RKO (cell line): ENCODE measurements around the gene PPM1L.

Experiments used
- DNase-seq: peaks from one replicate; pipeline ENCODE4 v3.0.0-alpha.2; 2016; ENCODE audit warnings: low spot score

The PPM1L gene

GRCh38 chr3:161043336-161044035 lies 287.5 kb downstream of the PPM1L start:
- no peak for DNase-seq

- no peak for DNase-seq
These were observed 293.7 kb downstream of the PPM1L start for GRCh38 chr3:161049683-161050248.

- DNase-seq = no peak
These were observed 294.9 kb downstream of the PPM1L start for GRCh38 chr3:161050935-161051334.

DNA sequence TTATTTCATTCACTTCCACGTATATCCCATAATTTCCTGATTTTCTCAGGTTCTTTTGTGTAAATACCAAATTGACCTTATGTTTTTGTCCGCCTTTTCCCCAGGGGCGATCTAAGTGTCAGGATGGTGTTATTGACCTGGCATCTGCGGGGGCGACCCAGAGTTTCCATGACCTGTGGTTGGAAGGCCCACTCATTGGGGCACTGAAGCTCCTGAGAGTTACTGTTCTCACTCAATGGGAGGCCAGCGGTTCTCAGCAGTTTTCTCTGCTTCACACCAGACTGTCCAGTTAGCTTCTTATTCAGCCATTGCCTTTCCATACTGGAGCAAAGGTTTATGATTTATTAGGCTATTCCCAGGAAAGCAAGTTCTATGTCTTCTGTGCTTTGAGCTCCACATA lies 295.8 kb downstream of the PPM1L start:
- no peak for DNase-seq

DNA sequence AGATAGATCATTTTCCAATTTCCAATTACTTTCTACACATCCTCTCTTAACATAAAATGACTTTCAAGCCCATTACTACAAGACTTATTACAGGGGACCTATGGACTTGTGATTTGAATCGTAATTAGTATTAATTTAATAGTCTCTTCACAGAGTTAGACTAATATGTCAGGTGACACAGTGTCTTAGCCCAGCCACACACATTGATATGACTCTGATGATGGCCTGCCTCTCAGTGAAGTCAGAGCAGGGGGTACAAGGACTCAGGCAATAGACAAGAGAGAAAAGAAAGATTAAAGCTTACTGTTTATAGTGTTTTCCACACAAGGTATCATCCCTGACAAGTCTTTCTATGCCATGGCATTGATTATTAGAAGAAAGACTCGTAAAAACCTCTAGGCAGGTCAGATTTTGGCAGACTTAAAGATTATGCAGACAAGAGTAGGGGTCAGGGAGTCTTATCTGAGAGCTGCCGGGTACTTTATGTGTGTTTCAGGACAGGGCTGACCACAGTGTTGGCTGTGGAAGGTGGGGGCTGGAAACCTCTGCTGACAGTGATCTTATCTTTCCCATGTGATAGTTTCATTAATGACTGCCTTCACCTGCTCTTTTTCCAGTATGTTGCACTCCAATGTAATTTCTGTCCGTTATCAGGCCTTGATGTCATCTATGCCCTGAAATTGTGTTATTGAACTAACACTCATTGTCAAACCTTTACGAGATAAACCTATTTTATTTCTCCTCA lies 299.0 kb downstream of the PPM1L start:
- DNase-seq = no peak

- DNase-seq = no peak
These were observed 308.4 kb downstream of the PPM1L start for GRCh38 chr3:161064413-161064812.

DNA sequence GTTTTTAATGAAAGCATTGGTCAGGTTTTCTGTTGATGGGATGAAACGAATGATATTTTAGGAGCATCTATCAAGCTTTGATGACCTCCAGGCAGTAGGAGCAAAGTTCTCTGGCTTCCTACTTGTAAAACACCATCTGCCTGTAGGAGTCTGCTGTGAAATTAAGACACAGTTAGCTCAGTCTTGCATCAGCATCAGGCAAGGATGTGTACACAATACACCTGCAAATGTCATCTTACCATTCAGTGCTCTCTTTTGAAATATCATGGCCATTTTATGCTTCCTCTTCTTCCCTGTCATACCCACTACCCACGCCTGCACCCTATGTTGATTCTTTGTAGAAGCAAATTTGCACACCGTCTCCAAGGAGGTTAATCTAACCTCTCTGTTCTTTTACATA lies 310.9 kb downstream of the PPM1L start:
- no peak for DNase-seq

- DNase-seq = no peak
These were observed 311.3 kb downstream of the PPM1L start for GRCh38 chr3:161067335-161067734.

DNA sequence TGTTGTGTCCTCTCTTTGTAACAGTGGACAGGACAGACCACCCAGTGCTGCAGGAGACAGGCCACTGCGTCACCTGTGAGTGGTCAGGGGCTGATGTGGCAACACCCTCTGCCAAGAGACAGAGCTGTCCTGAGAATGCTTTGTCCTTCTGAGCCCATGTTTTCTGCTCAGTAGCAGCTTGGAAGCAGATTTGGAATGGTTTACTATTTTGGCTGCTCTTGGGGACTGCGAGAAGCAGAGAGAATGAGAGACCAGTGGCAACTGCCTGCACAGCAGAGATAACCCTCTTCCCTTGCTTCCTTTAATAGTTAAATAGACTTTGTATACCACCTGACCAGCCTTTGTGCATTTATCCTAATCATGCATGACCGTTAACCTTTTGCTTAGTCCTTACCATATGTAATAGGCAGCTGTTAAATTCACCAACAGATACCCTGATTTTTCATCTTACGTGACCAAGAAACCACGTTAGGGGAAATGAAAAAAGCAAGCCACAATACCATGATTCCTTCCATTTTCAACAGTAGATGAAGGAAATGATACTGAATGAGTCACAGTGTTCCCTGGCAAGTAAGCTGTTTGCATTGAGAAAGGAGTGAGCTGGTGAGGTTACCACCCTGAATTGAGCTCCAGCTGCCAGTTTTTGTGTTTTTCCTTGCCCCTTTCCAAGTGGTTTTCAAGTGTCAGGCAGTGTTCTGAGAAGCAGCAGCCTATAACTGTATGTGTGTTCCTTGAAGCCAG lies 313.6 kb downstream of the PPM1L start:
- DNase-seq = peak; percentile 57

DNA sequence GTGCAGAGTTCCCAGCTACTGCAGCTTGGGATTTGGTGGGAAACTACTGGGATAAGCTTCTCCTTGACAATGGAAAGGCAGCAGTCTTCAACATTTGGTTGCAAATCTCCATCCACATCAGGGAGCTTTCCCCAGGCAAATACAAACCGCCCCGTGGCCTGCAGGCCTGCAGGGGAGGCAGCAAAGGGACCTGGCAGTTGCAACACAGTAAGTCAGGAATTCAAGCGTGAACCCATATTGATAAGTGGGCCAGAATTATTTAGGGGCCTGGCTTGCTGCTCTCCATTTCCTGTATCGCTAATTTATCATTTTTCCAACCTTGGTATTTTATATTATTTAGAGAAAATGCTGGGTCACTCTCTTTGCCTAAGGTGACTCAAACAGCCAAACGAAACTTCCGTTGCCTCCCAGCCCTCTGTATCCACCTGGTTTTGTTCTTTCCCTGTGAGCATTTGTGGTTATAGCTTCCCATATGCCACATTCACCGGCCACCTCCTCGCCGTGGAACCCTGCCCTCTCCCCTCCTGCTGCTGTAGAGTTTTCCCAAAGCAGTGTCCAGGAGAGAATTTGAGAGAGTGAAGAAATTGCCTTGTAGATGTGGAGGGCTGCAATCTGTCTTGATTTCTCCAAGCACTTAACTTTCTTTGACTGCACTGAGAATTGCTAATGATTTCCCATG lies 314.4 kb downstream of the PPM1L start:
- DNase-seq = no peak

DNA sequence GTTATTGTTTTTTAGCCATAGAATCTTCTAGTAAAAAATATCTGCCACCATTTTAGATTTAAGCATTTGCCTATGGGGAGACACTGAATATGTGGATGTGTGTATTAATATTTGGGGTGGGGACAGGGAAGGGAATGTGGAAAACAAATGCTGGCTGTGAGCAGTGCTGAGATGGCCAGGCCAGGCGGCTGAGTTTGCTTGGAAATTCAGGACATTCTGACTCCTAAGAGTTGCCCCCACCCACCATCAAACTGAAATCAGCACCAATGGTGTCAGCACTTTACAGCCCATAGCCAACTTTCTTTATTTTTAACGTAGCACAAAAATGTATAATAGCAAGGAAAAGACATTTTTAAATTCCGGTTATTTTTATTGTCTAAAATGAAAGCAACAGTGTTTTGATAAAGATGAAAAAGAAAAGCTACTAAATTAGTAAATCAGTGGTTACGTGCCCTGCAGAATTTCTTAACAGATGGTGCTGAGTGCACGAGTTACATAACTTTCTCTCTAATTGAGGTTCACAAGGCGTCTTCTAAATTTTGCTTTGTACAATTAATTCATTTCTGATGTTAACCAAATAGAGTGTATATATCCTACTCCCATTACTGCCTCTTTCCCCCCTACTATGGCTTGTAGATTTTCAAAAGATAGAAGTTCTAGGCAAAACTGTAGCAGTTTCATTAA lies 315.1 kb downstream of the PPM1L start:
- DNase-seq = no peak

GRCh38 chr3:161072211-161072621 lies 316.2 kb downstream of the PPM1L start:
- DNase-seq = no peak

GRCh38 chr3:161072751-161073150 lies 316.7 kb downstream of the PPM1L start:
- no peak for DNase-seq

DNA sequence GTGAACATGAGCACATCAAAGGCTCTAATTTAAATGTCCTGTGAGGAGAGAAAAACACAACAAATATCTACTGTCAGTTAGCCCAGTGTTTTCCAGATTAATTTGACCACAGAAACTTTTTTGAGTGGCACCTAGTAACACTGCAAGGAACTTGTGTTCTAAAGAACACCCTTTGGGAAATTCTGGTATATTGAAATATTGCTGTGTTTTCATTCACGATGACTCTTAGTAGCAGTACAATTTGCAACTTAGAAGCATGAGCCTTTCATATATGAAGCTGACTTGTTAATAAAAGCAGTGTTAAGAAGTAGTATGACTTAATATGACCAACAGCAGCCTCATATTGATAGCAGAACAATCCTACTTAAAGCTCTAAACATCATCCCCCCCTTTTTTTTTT lies 317.1 kb downstream of the PPM1L start:
- DNase-seq = no peak

DNA sequence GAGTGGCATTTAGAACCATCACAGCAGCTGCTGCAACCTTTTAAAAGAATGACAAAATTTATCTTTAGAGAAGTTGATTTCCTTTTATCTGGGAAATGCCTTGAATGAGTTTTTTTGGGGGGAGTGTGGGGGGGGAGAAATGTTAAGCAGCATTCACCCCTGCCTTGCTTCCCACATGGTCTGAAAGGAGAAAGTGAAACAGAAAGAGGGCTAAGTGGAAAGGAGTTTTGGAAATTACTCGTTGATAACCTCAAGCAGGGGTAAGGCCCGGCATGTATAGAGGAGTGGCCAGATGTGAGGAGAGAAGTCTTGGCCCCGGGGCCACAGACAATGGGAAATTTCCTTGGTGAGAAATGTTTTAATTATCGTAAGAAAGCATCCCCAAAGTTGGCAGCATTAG lies 325.6 kb downstream of the PPM1L start:
- no peak for DNase-seq

DNA sequence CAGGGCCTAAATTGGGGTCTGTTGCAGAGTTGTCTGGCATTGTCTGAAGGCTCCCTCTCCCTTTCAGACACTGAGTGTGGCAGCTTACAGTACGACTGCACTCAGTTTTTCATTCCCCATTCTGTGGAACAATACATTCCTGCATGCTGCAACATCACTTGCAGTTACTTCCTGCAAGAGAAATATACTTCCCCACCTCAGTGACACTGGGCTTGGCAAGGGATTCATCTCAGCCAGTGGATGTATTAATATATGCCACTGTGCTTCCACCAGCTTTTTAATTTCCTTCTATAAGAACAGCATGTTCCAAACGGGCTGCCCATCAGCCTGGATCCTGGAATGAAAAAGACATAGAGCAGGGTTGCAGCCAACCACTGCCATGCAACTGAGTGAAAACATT lies 326.0 kb downstream of the PPM1L start:
- DNase-seq = no peak

- no peak for DNase-seq
These were observed 327.1 kb downstream of the PPM1L start for GRCh38 chr3:161083131-161083530.

- no peak for DNase-seq
These were observed 328.2 kb downstream of the PPM1L start for GRCh38 chr3:161084277-161084676.

DNA sequence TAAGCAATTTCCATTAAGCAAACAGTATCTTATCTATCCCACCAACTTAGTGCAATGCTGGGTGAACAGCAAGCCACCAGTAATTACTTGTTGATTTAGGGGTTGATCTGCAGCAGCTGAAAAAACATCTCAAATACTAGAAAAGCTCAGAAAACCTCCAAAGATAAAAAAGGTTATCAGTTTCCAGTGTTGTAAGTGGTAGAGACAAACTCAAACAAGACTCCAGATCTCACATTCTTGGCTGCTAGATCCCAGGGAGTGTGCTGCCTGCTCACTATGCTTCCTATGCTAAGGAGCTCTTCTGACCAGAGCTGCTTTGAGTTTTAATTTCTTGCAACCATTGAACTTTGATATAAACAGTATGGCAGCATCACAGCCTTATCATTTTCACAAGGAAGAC lies 337.9 kb downstream of the PPM1L start:
- DNase-seq = no peak

DNA sequence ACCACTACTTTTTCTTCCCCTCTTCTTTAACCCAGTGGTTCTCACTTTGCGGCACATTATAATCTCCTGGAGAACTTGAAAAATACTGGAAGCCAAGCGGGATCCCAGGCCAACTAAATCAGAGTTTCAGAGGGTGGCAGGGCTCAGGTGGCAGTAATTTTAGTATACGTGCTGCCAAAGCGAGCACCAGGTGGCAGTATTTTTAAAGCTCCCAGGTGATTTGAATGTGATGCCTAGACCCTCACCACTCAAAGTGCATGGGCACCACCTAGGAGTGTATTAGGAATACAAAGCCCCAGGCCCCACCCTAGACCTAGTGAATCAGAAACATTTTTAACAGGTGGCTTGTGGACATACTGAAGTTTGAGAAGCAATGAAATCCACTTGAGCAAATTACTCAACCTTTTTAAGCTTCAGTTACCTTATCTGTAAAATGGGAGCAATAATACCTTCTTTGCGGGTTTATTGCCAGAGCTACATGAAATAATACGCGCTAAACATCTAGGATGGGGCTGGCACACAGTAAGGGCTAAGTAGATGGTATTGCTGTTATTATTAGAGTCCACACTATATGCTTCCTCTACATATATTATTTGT lies 340.8 kb downstream of the PPM1L start:
- no peak for DNase-seq

DNA sequence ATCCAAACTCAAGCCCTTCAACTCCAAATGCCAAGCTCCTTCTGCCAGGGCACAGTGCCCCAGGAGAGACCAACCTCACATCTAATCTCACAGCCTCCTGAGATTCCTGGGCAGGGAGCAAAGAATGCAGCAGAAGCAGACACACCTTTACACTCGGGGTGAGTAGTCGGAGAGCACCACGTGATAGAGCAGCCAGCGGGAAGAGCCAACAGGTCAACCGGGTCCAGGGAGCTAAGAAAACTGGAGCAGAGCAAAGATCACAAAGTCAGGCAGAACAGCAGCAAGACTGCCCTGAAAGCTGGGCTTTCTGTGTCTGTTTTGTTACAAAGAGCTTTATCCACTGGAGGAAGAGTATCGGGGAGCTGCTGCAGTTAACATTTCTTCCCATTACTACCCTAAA lies 345.0 kb downstream of the PPM1L start:
- no peak for DNase-seq
